ENCODE measurements around the gene LBX2.

The LBX2 gene, protein sequence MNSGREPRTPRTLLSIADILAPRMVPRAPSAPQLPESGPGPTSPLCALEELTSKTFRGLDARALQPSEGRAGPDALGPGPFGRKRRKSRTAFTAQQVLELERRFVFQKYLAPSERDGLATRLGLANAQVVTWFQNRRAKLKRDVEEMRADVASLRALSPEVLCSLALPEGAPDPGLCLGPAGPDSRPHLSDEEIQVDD

DNA sequence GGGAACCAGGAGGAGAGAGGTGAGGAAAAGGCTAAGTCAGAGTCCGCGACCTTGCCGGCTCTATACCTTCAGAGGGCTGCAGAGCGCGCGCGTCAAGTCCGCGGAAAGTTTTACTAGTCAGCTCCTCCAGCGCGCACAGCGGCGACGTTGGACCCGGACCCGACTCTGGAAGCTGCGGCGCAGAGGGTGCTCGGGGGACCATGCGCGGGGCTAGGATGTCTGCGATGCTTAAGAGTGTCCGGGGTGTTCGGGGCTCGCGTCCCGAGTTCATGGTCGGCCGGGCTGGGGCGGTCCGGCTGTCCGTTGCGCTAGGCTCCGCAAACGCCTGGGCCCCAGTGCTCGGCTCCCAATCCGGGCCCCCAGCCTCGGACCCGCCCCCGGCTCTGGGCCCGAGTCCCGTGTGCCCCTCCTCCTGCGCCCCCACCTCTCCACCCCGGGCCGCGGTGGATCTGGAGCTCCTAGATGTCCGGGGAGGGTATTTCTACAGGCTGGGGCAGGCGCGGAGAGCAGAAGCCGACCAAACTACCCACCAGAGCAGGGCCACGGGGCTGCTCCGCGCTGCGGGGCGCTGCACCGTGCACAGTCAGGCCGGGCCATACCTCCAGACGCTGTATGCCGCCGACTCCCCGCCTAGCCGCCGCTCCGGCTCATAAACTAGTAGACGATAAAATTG, at the start of gene LBX2:
Gene LBX2, minus strand, starts transcription at position 337 of the 673 bp plus-strand sequence. Its CDS starts 66 bp downstream, at position 271.
- TF ChIP-seq, protein P1, sequence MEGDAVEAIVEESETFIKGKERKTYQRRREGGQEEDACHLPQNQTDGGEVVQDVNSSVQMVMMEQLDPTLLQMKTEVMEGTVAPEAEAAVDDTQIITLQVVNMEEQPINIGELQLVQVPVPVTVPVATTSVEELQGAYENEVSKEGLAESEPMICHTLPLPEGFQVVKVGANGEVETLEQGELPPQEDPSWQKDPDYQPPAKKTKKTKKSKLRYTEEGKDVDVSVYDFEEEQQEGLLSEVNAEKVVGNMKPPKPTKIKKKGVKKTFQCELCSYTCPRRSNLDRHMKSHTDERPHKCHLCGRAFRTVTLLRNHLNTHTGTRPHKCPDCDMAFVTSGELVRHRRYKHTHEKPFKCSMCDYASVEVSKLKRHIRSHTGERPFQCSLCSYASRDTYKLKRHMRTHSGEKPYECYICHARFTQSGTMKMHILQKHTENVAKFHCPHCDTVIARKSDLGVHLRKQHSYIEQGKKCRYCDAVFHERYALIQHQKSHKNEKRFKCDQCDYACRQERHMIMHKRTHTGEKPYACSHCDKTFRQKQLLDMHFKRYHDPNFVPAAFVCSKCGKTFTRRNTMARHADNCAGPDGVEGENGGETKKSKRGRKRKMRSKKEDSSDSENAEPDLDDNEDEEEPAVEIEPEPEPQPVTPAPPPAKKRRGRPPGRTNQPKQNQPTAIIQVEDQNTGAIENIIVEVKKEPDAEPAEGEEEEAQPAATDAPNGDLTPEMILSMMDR (conservative IDR thresholded peaks at IDR 0.05; ENCODE audit: low read depth), result no peak
- POLR2A ChIA-PET (ENCODE audit: low non-redundant PET), result interaction anchor here (0.6 kb wide), 1 partner anchor 28 kb away, joined by 5 read pairs; no protein-coding TSS in a partner anchor
- DNase-seq (ENCODE audit: low spot score), result no peak
- no peak within 1 kb of the TSS for H3K27ac ChIP-seq
- CTCF ChIA-PET, result interaction anchor here (0.6 to 1.8 kb wide), 5 partner anchors 17 to 1189 kb away, joined by 3 to 9 read pairs (median 3); partner anchors contain the start of genes CCDC142 and TTC31

DNA sequence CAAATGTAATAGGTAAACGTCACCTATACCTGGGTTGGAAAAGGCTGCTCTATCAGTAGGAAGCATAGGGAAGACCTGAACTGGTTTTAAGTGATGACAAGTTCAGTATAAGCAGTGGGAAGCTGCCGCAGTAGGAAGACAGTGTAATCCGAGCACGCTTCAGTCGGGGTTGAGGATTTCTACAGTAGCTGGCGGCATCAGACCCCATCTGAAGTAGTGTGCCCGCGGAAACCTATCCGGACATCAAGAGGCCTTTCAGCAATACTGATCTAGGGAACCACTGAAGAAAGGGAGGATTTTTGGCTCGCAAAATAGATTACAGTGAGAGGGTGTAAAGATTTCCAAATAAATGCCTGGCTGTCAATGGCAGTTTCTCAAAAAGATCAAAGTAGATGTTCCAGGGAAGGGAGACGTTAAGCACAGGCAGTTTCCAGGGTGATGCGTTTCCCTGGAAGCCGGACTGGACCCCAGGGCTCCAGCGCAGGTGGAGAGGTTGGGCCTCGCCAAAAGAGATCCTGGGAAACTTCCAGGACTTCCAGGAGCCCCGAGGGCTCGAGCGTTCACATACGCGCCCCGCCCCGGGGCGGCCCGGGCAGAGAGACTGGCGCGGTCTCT, 49.0 kb upstream of the LBX2 start:
- CTCF ChIA-PET, result interaction anchor here (0.5 to 0.7 kb wide), 2 partner anchors 78 to 98 kb away, joined by 3 to 5 read pairs; no protein-coding TSS in a partner anchor

DNA sequence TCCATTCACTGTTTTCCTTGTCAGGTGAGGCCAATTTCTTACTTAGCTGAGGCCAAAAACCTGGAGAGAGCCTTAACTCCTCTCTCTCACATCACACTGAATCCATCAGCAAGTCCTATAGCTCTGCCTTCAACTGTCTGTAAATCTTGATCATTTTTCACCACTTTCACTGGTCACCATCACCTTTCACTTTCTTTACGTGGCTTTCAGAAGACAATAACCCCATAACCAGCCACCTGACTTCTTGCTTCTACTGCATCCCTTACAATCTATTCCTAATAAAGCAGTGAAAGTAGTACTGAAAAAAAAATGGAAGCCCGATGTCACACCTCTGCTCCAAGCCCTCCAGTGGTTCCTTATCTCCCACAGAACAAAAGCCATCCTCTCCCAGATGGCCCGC, 46.6 kb upstream of the LBX2 start:
- TF ChIP-seq, protein P1 (conservative IDR thresholded peaks at IDR 0.05; ENCODE audit: low read depth), result no peak
- ChIA-PET POLR2A (ENCODE audit: low non-redundant PET) (no interaction called here), CTCF (interaction anchor here (0.7 kb wide), 1 partner anchor 296 kb away, joined by 4 read pairs; no protein-coding TSS in a partner anchor)
- DNase-seq (ENCODE audit: low spot score), result no peak
- H3K27ac ChIP-seq, result no peak overlapping the region

More for the DNA sequence above, 49.0 kb upstream of the LBX2 start:
- peak overlapping the region; percentile 65 for H3K27ac ChIP-seq
- POLR2A ChIA-PET (ENCODE audit: low non-redundant PET), result no interaction called here
- DNase-seq (ENCODE audit: low spot score), result no peak
- TF ChIP-seq, protein P1 (conservative IDR thresholded peaks at IDR 0.05; ENCODE audit: low read depth), result no peak

DNA sequence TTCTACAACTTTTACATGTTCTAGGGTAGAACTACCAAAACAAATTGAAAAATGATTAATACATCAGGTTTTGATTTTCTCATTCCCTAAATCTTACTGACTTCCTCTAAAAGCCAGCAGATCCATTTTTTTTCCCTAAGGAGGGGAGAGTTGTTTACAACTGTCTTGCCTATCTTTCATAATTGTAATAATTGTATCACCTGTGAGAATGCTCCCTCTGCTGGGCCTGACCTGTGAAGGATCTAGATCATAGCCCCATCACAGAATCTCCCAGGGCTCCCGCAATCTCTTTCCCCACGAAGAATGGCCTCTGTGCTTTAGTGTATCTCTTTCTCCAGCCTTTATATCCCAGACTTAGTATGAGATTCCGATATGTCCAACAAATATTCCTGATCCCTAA, 45.2 kb upstream of the LBX2 start:
- H3K27ac ChIP-seq, result no peak overlapping the region
- TF ChIP-seq, protein P1 (conservative IDR thresholded peaks at IDR 0.05; ENCODE audit: low read depth), result no peak; the same call in 1 of the 2 replicates
- DNase-seq (ENCODE audit: low spot score), result no peak
- CTCF ChIA-PET, result interaction anchor here (0.6 to 1.1 kb wide), 5 partner anchors 9 to 193 kb away, joined by 3 to 6 read pairs (median 3); partner anchors contain the start of gene LOXL3
- POLR2A ChIA-PET (ENCODE audit: low non-redundant PET), result no interaction called here

DNA sequence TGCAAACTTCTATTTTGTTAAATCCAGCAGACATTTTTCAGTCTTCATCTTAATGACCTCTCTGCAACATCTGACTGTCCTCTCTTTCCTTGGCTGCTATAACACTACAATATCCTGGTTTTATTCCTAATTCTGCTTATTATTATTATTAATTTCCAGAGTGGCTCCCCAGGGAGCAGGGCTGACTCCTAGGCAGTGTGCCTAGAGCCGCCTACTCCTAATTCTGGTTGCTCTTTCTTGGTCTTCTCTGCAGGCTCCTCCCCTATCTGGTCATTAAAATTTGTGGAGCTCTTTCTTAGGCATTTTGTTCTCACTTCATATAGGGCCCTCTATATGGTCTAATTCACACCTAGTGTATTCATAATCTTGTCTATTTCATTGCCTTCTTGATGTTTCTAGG, 43.6 kb upstream of the LBX2 start:
- ChIA-PET POLR2A (ENCODE audit: low non-redundant PET) (no interaction called here), CTCF (no interaction called here)
- TF ChIP-seq, protein P1 (conservative IDR thresholded peaks at IDR 0.05; ENCODE audit: low read depth), result no peak
- no peak overlapping the region for H3K27ac ChIP-seq
- DNase-seq (ENCODE audit: low spot score), result no peak

DNA sequence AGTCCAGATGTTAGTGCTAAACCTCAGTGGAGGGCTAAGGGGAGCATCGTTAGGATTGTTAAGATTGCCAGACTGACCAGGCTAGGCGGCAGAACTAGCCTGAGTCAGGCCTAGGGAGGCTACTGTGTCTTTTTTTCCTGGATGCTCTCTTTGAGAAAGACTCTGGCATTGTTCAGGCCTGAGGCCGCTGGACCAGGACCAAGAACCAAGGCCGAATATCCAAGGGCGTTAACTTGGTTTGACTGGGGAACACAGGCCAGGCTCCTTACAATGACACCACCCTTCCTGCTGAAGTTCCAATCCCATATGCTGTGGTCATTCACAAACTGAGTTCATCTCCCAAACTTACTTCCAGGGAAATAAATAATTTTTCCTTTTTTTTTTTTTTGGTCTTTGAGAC, 40.9 kb upstream of the LBX2 start:
- ChIA-PET POLR2A (ENCODE audit: low non-redundant PET) (no interaction called here), CTCF (interaction anchor here (0.6 kb wide), 1 partner anchor 33 kb away, joined by 3 read pairs; the partner anchor contains the start of gene PCGF1)
- TF ChIP-seq, protein P1 (conservative IDR thresholded peaks at IDR 0.05; ENCODE audit: low read depth), result no peak
- no peak overlapping the region for H3K27ac ChIP-seq
- DNase-seq (ENCODE audit: low spot score), result no peak

All from RWPE1 (cell line).